Measurements from ENCODE around the gene CDH22.

DNA sequence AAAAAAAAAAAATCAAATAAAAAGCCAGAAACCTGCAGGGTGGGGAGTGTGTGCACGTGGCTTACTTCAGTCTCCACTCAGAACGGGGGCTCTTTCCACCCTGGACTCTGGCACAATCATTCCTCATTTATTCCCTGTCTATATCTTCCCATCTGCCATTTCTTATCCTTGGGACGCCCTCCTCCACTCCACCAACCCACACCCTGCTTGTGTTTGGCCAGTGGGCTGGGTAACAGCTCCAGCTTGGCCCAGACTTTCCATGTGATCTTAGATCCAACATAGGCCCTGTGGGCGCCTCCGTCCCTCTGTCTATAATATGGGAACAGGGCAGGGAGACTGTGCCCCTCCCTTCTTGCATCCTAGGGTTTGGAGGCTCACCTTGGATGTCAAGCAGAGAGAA lies 122.1 kb downstream of the CDH22 start:
- no peak for TF ChIP-seq TCF12 (IDR thresholded peaks at IDR 0.05; ENCODE audit: low read depth, low read length)
- TF ChIP-seq STAT1 (conservative IDR thresholded peaks at IDR 0.05) = no peak
- TF ChIP-seq, protein P1, sequence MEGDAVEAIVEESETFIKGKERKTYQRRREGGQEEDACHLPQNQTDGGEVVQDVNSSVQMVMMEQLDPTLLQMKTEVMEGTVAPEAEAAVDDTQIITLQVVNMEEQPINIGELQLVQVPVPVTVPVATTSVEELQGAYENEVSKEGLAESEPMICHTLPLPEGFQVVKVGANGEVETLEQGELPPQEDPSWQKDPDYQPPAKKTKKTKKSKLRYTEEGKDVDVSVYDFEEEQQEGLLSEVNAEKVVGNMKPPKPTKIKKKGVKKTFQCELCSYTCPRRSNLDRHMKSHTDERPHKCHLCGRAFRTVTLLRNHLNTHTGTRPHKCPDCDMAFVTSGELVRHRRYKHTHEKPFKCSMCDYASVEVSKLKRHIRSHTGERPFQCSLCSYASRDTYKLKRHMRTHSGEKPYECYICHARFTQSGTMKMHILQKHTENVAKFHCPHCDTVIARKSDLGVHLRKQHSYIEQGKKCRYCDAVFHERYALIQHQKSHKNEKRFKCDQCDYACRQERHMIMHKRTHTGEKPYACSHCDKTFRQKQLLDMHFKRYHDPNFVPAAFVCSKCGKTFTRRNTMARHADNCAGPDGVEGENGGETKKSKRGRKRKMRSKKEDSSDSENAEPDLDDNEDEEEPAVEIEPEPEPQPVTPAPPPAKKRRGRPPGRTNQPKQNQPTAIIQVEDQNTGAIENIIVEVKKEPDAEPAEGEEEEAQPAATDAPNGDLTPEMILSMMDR (IDR thresholded peaks at IDR 0.05 in 2 of 3, conservative IDR thresholded peaks at IDR 0.05 in 1 of 3; ENCODE audit: control insufficient read depth in 2 of 3, extremely low read depth in 1 of 3, insufficient read depth in 1 of 3, low read depth in 3 of 3, low read length in 3 of 3) = no peak
- no peak for TF ChIP-seq POLR2A (IDR thresholded peaks at IDR 0.05; ENCODE audit: low read depth, low read length)
- TF ChIP-seq, protein P2, sequence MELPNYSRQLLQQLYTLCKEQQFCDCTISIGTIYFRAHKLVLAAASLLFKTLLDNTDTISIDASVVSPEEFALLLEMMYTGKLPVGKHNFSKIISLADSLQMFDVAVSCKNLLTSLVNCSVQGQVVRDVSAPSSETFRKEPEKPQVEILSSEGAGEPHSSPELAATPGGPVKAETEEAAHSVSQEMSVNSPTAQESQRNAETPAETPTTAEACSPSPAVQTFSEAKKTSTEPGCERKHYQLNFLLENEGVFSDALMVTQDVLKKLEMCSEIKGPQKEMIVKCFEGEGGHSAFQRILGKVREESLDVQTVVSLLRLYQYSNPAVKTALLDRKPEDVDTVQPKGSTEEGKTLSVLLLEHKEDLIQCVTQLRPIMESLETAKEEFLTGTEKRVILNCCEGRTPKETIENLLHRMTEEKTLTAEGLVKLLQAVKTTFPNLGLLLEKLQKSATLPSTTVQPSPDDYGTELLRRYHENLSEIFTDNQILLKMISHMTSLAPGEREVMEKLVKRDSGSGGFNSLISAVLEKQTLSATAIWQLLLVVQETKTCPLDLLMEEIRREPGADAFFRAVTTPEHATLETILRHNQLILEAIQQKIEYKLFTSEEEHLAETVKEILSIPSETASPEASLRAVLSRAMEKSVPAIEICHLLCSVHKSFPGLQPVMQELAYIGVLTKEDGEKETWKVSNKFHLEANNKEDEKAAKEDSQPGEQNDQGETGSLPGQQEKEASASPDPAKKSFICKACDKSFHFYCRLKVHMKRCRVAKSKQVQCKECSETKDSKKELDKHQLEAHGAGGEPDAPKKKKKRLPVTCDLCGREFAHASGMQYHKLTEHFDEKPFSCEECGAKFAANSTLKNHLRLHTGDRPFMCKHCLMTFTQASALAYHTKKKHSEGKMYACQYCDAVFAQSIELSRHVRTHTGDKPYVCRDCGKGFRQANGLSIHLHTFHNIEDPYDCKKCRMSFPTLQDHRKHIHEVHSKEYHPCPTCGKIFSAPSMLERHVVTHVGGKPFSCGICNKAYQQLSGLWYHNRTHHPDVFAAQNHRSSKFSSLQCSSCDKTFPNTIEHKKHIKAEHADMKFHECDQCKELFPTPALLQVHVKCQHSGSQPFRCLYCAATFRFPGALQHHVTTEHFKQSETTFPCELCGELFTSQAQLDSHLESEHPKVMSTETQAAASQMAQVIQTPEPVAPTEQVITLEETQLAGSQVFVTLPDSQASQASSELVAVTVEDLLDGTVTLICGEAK (IDR thresholded peaks at IDR 0.05; ENCODE audit: borderline replicate concordance) = no peak
- TF ChIP-seq, protein P3, sequence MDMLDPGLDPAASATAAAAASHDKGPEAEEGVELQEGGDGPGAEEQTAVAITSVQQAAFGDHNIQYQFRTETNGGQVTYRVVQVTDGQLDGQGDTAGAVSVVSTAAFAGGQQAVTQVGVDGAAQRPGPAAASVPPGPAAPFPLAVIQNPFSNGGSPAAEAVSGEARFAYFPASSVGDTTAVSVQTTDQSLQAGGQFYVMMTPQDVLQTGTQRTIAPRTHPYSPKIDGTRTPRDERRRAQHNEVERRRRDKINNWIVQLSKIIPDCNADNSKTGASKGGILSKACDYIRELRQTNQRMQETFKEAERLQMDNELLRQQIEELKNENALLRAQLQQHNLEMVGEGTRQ (IDR thresholded peaks at IDR 0.05; ENCODE audit: borderline replicate concordance, low read depth, low read length) = no peak
- TF ChIP-seq ZNF217 (IDR thresholded peaks at IDR 0.05) = no peak
- no peak for TF ChIP-seq ESRRA (IDR thresholded peaks at IDR 0.05; ENCODE audit: low read length)
- no peak for TF ChIP-seq MTA2 (IDR thresholded peaks at IDR 0.05; ENCODE audit: low read depth)
- TF ChIP-seq CREM (IDR thresholded peaks at IDR 0.05; ENCODE audit: low read depth) = no peak

Measured in GM12878 (cell line).